Pancreas (tissue), 10 donors: ENCODE data around the gene TNFAIP8L3. TPM values are rescaled to one million over a fixed set of nuclear protein-coding genes. Genes with fewer than 3 reads are reported as not detected.

Experiments
- ATAC-seq, 4 donors: fragments of 200-7000 bp; cut with Tn5 transposase; one replicate each; pipeline versions ENCODE4 v1.8.0 to v1.9.1; 2020; ENCODE audit warnings: mild to moderate bottlenecking in 4 of 4, moderate library complexity in 4 of 4
- DNase-seq, 6 donors: peaks; one replicate each; pipeline ENCODE4 v3.0.0-alpha.2; 2020
- FAIRE-seq: peaks from 2 replicates; lab custom pipeline; 2012; peaks lifted over from hg19 to GRCh38; lab: Jason Lieb, UNC
- H3K27ac ChIP-seq, 4 donors: fragments of 200-600 bp; sonication (generic); 1 replicate in 3 of 4; 2 replicates in 1 of 4; pipeline versions ENCODE4 v1.5.0 to v1.8.0; 2020
- H3K27me3 ChIP-seq, 4 donors: fragments of 200-600 bp; one replicate each; pipeline ENCODE4 v1.8.0; 2021
- H3K36me3 ChIP-seq, 3 donors: fragments of 200-600 bp; sonication (generic) in 1 of 3; one replicate each; pipeline versions ENCODE4 v1.5.0 to v1.8.0; 2020 to 2021
- H3K4me1 ChIP-seq, 3 donors: fragments of 200-600 bp; one replicate each; pipeline ENCODE4 v1.8.0; 2021
- H3K4me3 ChIP-seq, 4 donors: fragments of 200-600 bp; sonication (generic) in 2 of 4; one replicate each; pipeline versions ENCODE4 v1.5.0 to v1.8.0; 2020 to 2021
- H3K9me3 ChIP-seq, 4 donors: fragments of 200-600 bp; one replicate each; pipeline ENCODE4 v1.8.0; 2021
- WGBS, 2 donors: extraction: QIAGEN DNeasy Blood & Tissue Kit; methylation state at CpG; one replicate each; pipeline ENCODE4 v1.1.7; 2013; 5-methylcytosine and 5-hydroxymethylcytosine counted together
- intact Hi-C, 3 donors: fragments of 100-400 bp; cut with DNase I; formaldehyde crosslinking; loops; one replicate each; pipeline versions ENCODE4 v1.11.1 to v1.14.2; 2022
- polyA plus RNA-seq, 2 donors: library from polyadenylated mRNA; stranded (reverse); fragments of 200-250 nt; gene quantifications; one replicate each; pipeline ENCODE4 v1.2.3, GENCODE V29; 2013
- total RNA-seq, 6 donors: library from RNA; stranded (reverse); fragmentation: NEBNext Ultra II Directional in 4 of 6; extraction: Animal tissue kit (Norgen Biotek cat#: 25700) in 4 of 6; gene quantifications; one replicate each; pipeline versions ENCODE4 v1.2.1 to v1.2.4, GENCODE V29; 2021 to 2023
- TF ChIP-seq, protein P1 (sequence below), 4 donors: fragments of 200-600 bp; sonication (generic) in 3 of 4; IDR thresholded peaks; one replicate each; pipeline versions ENCODE4 v1.5.0 to v1.8.0; 2021; ENCODE audit warnings: antibody characterized with exemption in 4 of 4
- donor health status: healthy with polysubstance abuse.
- donor health status: DM: no; HTN: no; CAD: no; lungs with moderate emphysema.
- donor health status: DM: no; HTN: no; CAD: no.
- donor health status: control.
- donor health status: control.
- donor health status: Bipolar disorder and iron deficiency.
- donor health status: DM: yes; HTN: yes; CAD: no.
- donor health status: DM: no; HTN: no; CAD: no.
- donor health status: DM: no; HTN: no; CAD: no.
- donor health status: DM: yes; HTN: yes; CAD: no.

TNFAIP8L3 gene
- total and polyA plus RNA-seq, 8 donors = 0.09 to 1.8 (median 0.72) TPM

DNA sequence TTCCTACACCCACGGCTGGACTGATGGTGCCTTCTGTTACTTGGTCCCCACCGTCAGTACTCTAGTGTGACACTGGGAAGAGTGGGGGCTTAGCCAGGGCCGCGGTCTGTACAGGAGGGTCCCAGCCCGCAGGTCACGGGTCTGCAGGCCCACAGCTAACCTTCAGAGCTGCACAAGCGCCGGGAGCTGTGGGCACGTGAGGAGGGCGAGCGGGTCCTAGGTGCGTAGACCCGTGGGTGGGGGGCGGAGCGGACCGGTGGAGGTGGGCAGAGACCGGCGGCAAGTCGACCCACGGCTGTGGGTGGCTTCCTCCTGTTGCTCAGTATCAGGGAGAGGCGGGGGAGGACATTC lies 1.2 kb downstream of the TNFAIP8L3 start:
- DNase-seq (peak in 1 of 6 donors; percentile 60), ATAC-seq (peak in 3 of 4 donors; percentile 15 to 35 (median 16)), FAIRE-seq (no peak)
- Histone ChIP-seq H3K27ac (no peak overlapping the region), H3K9me3 (no peaks in the 10 kb centered on the region), H3K4me3 (peak overlapping the region in 2 of 4 donors; percentile 42 to 60), H3K4me1 (no peaks in the 10 kb centered on the region), H3K36me3 (no peaks in the 10 kb centered on the region), H3K27me3 (peaks cover 0 to 11% (median 0%) of the 10 kb centered on the region in 4 donors)
- 19 to 25% methylated on average over 21 of the region's 21 CpGs for WGBS, 2 donors
- TF ChIP-seq, protein P1, sequence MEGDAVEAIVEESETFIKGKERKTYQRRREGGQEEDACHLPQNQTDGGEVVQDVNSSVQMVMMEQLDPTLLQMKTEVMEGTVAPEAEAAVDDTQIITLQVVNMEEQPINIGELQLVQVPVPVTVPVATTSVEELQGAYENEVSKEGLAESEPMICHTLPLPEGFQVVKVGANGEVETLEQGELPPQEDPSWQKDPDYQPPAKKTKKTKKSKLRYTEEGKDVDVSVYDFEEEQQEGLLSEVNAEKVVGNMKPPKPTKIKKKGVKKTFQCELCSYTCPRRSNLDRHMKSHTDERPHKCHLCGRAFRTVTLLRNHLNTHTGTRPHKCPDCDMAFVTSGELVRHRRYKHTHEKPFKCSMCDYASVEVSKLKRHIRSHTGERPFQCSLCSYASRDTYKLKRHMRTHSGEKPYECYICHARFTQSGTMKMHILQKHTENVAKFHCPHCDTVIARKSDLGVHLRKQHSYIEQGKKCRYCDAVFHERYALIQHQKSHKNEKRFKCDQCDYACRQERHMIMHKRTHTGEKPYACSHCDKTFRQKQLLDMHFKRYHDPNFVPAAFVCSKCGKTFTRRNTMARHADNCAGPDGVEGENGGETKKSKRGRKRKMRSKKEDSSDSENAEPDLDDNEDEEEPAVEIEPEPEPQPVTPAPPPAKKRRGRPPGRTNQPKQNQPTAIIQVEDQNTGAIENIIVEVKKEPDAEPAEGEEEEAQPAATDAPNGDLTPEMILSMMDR (IDR thresholded peaks at IDR 0.05) = no peak
- intact Hi-C loops = no loop called here

DNA sequence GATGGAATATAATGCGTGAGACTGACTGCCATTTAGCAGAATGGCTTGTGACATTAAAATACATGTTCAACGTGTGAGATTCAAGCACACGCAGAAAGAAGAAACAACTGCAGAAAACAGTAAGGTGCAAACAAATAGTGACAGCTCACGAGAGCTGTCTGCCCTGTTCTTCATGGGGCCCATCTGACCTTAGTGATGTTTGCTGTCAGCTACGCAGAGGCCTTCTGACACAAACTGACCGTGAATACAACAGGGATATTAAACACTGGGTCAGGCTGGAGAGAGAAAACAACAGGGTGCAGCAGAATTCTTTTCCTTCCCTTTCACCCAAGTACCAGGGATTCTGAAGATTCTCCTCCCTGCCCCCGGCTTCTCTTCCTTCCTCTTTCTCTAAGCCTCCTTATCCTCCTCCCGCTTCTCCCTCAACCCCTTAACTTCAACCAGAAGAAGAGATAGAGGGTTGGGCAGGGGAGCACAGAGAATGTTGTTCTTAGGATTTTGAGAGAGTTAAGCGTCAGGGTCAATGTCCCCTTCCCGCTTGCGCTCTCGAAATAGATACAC lies 2.1 kb downstream of the TNFAIP8L3 start:
- TF ChIP-seq, protein P1 (IDR thresholded peaks at IDR 0.05) = no peak
- FAIRE-seq = no peak
- Histone ChIP-seq H3K27me3 (peaks cover 0 to 11% (median 0%) of the 10 kb centered on the region in 4 donors), H3K4me1 (no peaks in the 10 kb centered on the region), H3K36me3 (no peaks in the 10 kb centered on the region), H3K27ac (no peak overlapping the region), H3K4me3 (no peak overlapping the region), H3K9me3 (no peaks in the 10 kb centered on the region)
- no peak for ATAC-seq
- no peak for DNase-seq
- 68 to 69% methylated on average over 12 of the region's 12 CpGs for WGBS, 2 donors
- intact Hi-C loops = no loop called here

DNA sequence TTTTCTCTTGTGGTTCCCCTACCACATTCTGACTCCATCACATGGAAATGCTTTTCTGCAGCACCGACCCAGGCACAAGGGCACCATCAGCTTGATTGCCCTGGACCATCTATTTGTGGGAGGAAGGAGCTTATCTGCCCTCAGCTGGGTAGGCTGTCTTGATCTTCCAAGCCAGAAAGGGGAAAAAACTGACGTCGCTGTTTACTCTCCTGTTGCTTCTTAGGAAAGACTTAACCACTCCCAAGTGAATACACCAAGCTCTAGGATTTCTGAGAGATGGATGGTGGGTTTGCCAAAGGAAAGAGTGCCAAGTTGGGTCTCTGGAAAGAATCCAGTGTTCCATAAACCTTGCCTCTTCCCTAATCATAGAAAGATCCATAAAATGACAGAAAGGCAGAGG lies 4.0 kb downstream of the TNFAIP8L3 start:
- TF ChIP-seq, protein P1 (IDR thresholded peaks at IDR 0.05) = no peak
- H3K9me3 ChIP-seq = no peaks in the 10 kb centered on the region
- no peaks in the 10 kb centered on the region for H3K36me3 ChIP-seq
- WGBS, 2 donors = 59 to 65% methylated on average over 3 of the region's 3 CpGs
- intact Hi-C loops = no loop called here
- peaks cover 0 to 3% (median 0%) of the 10 kb centered on the region in 4 donors for H3K27me3 ChIP-seq
- ATAC-seq (no peak), DNase-seq (no peak), FAIRE-seq (no peak)
- H3K27ac ChIP-seq = no peak overlapping the region
- no peaks in the 10 kb centered on the region for H3K4me1 ChIP-seq
- no peak overlapping the region for H3K4me3 ChIP-seq

DNA sequence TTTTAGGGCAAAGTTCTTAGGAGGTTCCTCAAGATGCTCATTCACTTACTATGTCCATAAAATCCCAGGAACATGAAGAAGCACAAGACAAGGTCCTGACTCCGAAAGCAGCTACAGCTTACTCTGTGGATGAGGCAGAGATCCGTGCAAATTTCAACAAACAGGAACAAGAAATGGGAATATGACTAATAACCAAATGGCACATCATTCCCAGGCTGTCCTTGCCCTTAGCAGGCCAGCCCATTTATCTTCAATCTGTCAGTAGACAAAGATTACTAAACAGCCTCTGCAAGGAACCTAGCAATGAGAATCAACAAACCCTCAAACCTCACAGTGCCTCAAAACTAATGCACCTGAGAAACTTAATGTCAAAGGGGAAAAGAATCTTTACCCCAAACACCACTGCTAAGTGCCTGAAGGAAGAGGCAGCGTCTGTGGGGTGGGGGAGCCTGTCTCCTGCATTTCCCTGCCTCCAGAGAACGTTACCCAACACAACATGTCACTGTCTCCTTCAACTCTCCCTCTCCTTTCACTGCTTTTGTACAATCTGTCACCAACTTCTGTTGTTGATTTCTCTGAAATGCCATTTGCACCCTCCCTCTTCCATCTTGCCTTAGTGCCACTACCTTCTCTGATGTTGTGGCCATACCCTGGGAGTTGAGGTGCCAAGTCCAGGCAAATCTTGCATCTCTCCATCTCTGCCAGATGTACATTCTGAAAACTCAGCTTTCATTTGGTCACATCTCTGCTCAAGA lies 4.8 kb downstream of the TNFAIP8L3 start:
- no peaks in the 10 kb centered on the region for H3K9me3 ChIP-seq
- no peak for ATAC-seq
- H3K4me3 ChIP-seq = no peak overlapping the region
- TF ChIP-seq, protein P1 (IDR thresholded peaks at IDR 0.05) = no peak
- WGBS, 2 donors = 56 to 72% methylated on average over 4 of the region's 4 CpGs
- no peaks in the 10 kb centered on the region for H3K4me1 ChIP-seq
- H3K36me3 ChIP-seq = no peaks in the 10 kb centered on the region
- no peak for FAIRE-seq
- no peaks in the 10 kb centered on the region for H3K27me3 ChIP-seq
- DNase-seq = no peak
- no peak overlapping the region for H3K27ac ChIP-seq
- intact Hi-C loops = no loop called here

DNA sequence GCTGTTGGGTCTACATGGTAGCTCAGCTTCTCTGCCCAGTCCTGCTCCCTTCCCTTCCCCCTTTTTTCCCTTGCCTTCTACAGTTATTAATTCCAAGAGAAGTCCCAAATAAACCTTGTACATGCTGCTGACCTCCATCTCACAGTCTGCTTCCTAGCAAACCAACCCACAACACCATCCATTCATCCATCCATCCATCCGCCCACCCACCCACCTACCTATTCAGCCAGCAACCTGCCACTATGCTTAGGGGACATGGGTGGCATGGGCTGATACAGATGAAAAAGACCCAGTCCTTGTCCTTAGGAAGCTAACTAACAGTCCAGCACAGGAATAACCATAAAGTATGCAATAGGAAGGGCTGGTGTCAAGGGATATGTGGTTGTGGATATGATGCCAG lies 5.7 kb downstream of the TNFAIP8L3 start:
- H3K36me3 ChIP-seq = no peaks in the 10 kb centered on the region
- 90 to 96% methylated on average over 1 of the region's 1 CpG for WGBS, 2 donors
- intact Hi-C loops = no loop called here

More for the DNA sequence above, 5.7 kb downstream of the TNFAIP8L3 start:
- Histone ChIP-seq H3K4me1 (no peaks in the 10 kb centered on the region), H3K4me3 (no peak overlapping the region), H3K27ac (no peak overlapping the region), H3K9me3 (no peaks in the 10 kb centered on the region), H3K27me3 (no peaks in the 10 kb centered on the region)
- FAIRE-seq = no peak
- ATAC-seq = no peak
- TF ChIP-seq, protein P1 (IDR thresholded peaks at IDR 0.05) = no peak
- DNase-seq = no peak
